ES-I3 (cell line): ENCODE results near the gene PIK3AP1.
A peak's percentile ranks its signal among the peaks of the same experiment; 100 is the strongest.

Experiments
- H3K36me3 ChIP-seq: 2 replicates; pipeline ENCODE4 v1.6.1; 2013; ENCODE audit warnings: mild to moderate bottlenecking, low read length, control low read depth, moderate library complexity; ENCODE audit not compliant: insufficient read depth
- H3K4me1 ChIP-seq: 2 replicates; pipeline ENCODE4 v1.6.1; 2013; ENCODE audit warnings: mild to moderate bottlenecking, control low read depth, low read length; ENCODE audit not compliant: insufficient read depth
- H3K9ac ChIP-seq: 2 replicates; pipeline ENCODE4 v1.6.1; 2013; ENCODE audit warnings: low read depth, mild to moderate bottlenecking, low read length, moderate library complexity
- H3K9me3 ChIP-seq: 2 replicates; pipeline ENCODE4 v1.6.1; 2013; ENCODE audit warnings: mild to moderate bottlenecking, low read length, moderate library complexity; ENCODE audit not compliant: control insufficient read depth, insufficient read depth

Gene PIK3AP1

GRCh38 chr10:96598846-96599245 is 121.5 kb downstream of the PIK3AP1 start:
- Histone ChIP-seq H3K9me3 (no peaks in the 10 kb centered on the region), H3K4me1 (no peaks in the 10 kb centered on the region), H3K36me3 (no peaks in the 10 kb centered on the region), H3K9ac (no peak overlapping the region)

- Histone ChIP-seq H3K9me3 (no peaks in the 10 kb centered on the region), H3K9ac (no peak overlapping the region), H3K36me3 (no peaks in the 10 kb centered on the region), H3K4me1 (no peaks in the 10 kb centered on the region)
Measured at GRCh38 chr10:96596422-96597407, 123.6 kb downstream of the PIK3AP1 start.

- H3K9me3 ChIP-seq: no peaks in the 10 kb centered on the region
- H3K4me1 ChIP-seq: no peaks in the 10 kb centered on the region
- no peaks in the 10 kb centered on the region for H3K36me3 ChIP-seq
- H3K9ac ChIP-seq: no peak overlapping the region
Measured at GRCh38 chr10:96595741-96596140, 124.6 kb downstream of the PIK3AP1 start.

GRCh38 chr10:96591946-96592345 is 128.4 kb downstream of the PIK3AP1 start:
- Histone ChIP-seq H3K36me3 (no peaks in the 10 kb centered on the region), H3K4me1 (peaks cover 15% of the 10 kb centered on the region), H3K9me3 (no peaks in the 10 kb centered on the region), H3K9ac (no peak overlapping the region)

- peaks cover 15% of the 10 kb centered on the region for H3K4me1 ChIP-seq
- no peak overlapping the region for H3K9ac ChIP-seq
- no peaks in the 10 kb centered on the region for H3K9me3 ChIP-seq
- no peaks in the 10 kb centered on the region for H3K36me3 ChIP-seq
Measured at GRCh38 chr10:96588616-96589419, 131.5 kb downstream of the PIK3AP1 start.

- no peaks in the 10 kb centered on the region for H3K36me3 ChIP-seq
- H3K9ac ChIP-seq: peak overlapping the region; percentile 98
- peaks cover 15% of the 10 kb centered on the region for H3K4me1 ChIP-seq
- H3K9me3 ChIP-seq: no peaks in the 10 kb centered on the region
Measured at GRCh38 chr10:96588060-96588554, 132.2 kb downstream of the PIK3AP1 start.

GRCh38 chr10:96587264-96588059 is 132.9 kb downstream of the PIK3AP1 start:
- H3K9ac ChIP-seq: peak overlapping the region; percentile 98
- H3K9me3 ChIP-seq: no peaks in the 10 kb centered on the region
- H3K4me1 ChIP-seq: peaks cover 16% of the 10 kb centered on the region
- H3K36me3 ChIP-seq: no peaks in the 10 kb centered on the region

- Histone ChIP-seq H3K4me1 (peaks cover 21% of the 10 kb centered on the region), H3K36me3 (no peaks in the 10 kb centered on the region), H3K9me3 (no peaks in the 10 kb centered on the region)
Measured at GRCh38 chr10:96586419-96587263, 133.7 kb downstream of the PIK3AP1 start, which contains the start of gene TM9SF3. TSS of gene TM9SF3 (minus strand) at chr10:96587012. CDS start at chr10:96586835, 177 bp downstream.

GRCh38 chr10:96585736-96586418 is 134.4 kb downstream of the PIK3AP1 start:
- Histone ChIP-seq H3K36me3 (no peaks in the 10 kb centered on the region), H3K4me1 (peaks cover 21% of the 10 kb centered on the region), H3K9ac (peak overlapping the region; percentile 98), H3K9me3 (no peaks in the 10 kb centered on the region)

More at GRCh38 chr10:96586419-96587263, 133.7 kb downstream of the PIK3AP1 start, which contains the start of gene TM9SF3:
- H3K9ac ChIP-seq: peak within 1 kb of the TSS; percentile 98

- Histone ChIP-seq H3K9ac (no peak overlapping the region), H3K36me3 (no peaks in the 10 kb centered on the region), H3K4me1 (peaks cover 18% of the 10 kb centered on the region), H3K9me3 (no peaks in the 10 kb centered on the region)
Measured at GRCh38 chr10:96584474-96584873, 135.8 kb downstream of the PIK3AP1 start.

GRCh38 chr10:96584035-96584434 is 136.3 kb downstream of the PIK3AP1 start:
- H3K36me3 ChIP-seq: no peaks in the 10 kb centered on the region
- no peaks in the 10 kb centered on the region for H3K9me3 ChIP-seq
- H3K9ac ChIP-seq: no peak overlapping the region
- H3K4me1 ChIP-seq: peaks cover 14% of the 10 kb centered on the region

- no peaks in the 10 kb centered on the region for H3K36me3 ChIP-seq
- H3K4me1 ChIP-seq: peaks cover 7% of the 10 kb centered on the region; the same call in 1 of the 2 replicates
- no peaks in the 10 kb centered on the region for H3K9me3 ChIP-seq
- no peak overlapping the region for H3K9ac ChIP-seq
Measured at GRCh38 chr10:96579133-96579532, 141.2 kb downstream of the PIK3AP1 start.
